Activated B cell treated with CpG ODN at 0.5 μM for 24 hours (primary cell): Measurements from ENCODE around the gene NFASC. TPM values are rescaled to one million over a fixed set of nuclear protein-coding genes. Genes with fewer than 3 reads are reported as not detected.

Source experiments
- ATAC-seq: fragments of 200-7000 bp; cut with Tn5 transposase; one replicate; pipeline ENCODE4 v1.10.0; 2021; ENCODE audit warnings: low read depth, mild to moderate bottlenecking, moderate library complexity
- CTCF ChIA-PET: fragments of 350-600 bp; sonication (Branson Sonifier 250); formaldehyde crosslinking; loops from one replicate; lab custom pipeline; 2021; ENCODE audit warnings: antibody characterized with exemption; lab: Charles Lee
- POLR2A ChIA-PET: fragments of 350-600 bp; sonication (Branson Sonifier 250); formaldehyde crosslinking; loops from one replicate; lab custom pipeline; 2021; ENCODE audit warnings: antibody characterized with exemption; lab: Charles Lee
- DNase-seq: peaks from one replicate; pipeline ENCODE4 v3.0.0; 2022
- H3K27ac Mint-ChIP-seq: one replicate; pipeline ENCODE4 v1.8.0; 2020; ENCODE audit warnings: mixed read lengths
- H3K27me3 Mint-ChIP-seq: one replicate; pipeline ENCODE4 v1.8.0; 2021; ENCODE audit warnings: mixed read lengths
- H3K36me3 Mint-ChIP-seq: one replicate; pipeline ENCODE4 v1.8.0; 2021; ENCODE audit warnings: low read depth, mixed read lengths
- H3K4me1 Mint-ChIP-seq: one replicate; pipeline ENCODE4 v1.8.0; 2021; ENCODE audit warnings: mixed read lengths
- H3K4me3 Mint-ChIP-seq: one replicate; pipeline ENCODE4 v1.8.0; 2020; ENCODE audit warnings: mild to moderate bottlenecking, mixed read lengths
- H3K9me3 Mint-ChIP-seq: one replicate; pipeline ENCODE4 v1.8.0; 2020; ENCODE audit warnings: mixed read lengths
- intact Hi-C: fragments of 100-400 bp; cut with micrococcal nuclease; formaldehyde crosslinking; loops from one replicate; pipeline ENCODE4 v1.15.1; 2024
- total RNA-seq: library from RNA; stranded (reverse); gene quantifications from 2 replicates; pipeline ENCODE4 v1.2.3, GENCODE V29; 2022
- TF ChIP-seq, protein P1 (sequence below): fragments of 200-600 bp; IDR thresholded peaks from one replicate; pipeline ENCODE4 v1.8.0; 2022; ENCODE audit warnings: antibody characterized with exemption, mild to moderate bottlenecking

The NFASC gene
- total RNA-seq, 1 donor from 2014 or later: 0.07 TPM

GRCh38 chr1:204853436-204853835 lies 17.2 kb upstream of the NFASC start:
- H3K9me3 Mint-ChIP-seq: no peaks in the 10 kb centered on the region
- POLR2A ChIA-PET: no interaction called here
- no peaks in the 10 kb centered on the region for H3K36me3 Mint-ChIP-seq
- no peak overlapping the region for H3K4me3 Mint-ChIP-seq
- H3K27ac Mint-ChIP-seq: no peak overlapping the region
- intact Hi-C loops: no loop called here
- DNase-seq: no peak
- H3K27me3 Mint-ChIP-seq: peaks cover 27% of the 10 kb centered on the region
- CTCF ChIA-PET: no interaction called here
- no peak for ATAC-seq
- TF ChIP-seq, protein P1, sequence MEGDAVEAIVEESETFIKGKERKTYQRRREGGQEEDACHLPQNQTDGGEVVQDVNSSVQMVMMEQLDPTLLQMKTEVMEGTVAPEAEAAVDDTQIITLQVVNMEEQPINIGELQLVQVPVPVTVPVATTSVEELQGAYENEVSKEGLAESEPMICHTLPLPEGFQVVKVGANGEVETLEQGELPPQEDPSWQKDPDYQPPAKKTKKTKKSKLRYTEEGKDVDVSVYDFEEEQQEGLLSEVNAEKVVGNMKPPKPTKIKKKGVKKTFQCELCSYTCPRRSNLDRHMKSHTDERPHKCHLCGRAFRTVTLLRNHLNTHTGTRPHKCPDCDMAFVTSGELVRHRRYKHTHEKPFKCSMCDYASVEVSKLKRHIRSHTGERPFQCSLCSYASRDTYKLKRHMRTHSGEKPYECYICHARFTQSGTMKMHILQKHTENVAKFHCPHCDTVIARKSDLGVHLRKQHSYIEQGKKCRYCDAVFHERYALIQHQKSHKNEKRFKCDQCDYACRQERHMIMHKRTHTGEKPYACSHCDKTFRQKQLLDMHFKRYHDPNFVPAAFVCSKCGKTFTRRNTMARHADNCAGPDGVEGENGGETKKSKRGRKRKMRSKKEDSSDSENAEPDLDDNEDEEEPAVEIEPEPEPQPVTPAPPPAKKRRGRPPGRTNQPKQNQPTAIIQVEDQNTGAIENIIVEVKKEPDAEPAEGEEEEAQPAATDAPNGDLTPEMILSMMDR: no peak
- no peaks in the 10 kb centered on the region for H3K4me1 Mint-ChIP-seq

- intact Hi-C loops: no loop called here
- Mint-ChIP-seq H3K9me3 (no peaks in the 10 kb centered on the region), H3K4me3 (no peak overlapping the region), H3K36me3 (no peaks in the 10 kb centered on the region), H3K27me3 (peaks cover 27% of the 10 kb centered on the region), H3K4me1 (no peaks in the 10 kb centered on the region), H3K27ac (no peak overlapping the region)
- TF ChIP-seq, protein P1: no peak
- ChIA-PET CTCF (no interaction called here), POLR2A (no interaction called here)
- DNase-seq: no peak
- no peak for ATAC-seq
Measured at GRCh38 chr1:204854286-204854685, 16.4 kb upstream of the NFASC start.

- no peak overlapping the region for H3K27ac Mint-ChIP-seq
- ChIA-PET CTCF (no interaction called here), POLR2A (no interaction called here)
- peaks cover 27% of the 10 kb centered on the region for H3K27me3 Mint-ChIP-seq
- H3K4me1 Mint-ChIP-seq: no peaks in the 10 kb centered on the region
- TF ChIP-seq, protein P1: no peak
- intact Hi-C loops: no loop called here
- ATAC-seq (no peak), DNase-seq (no peak)
- no peaks in the 10 kb centered on the region for H3K36me3 Mint-ChIP-seq
- no peak overlapping the region for H3K4me3 Mint-ChIP-seq
- peaks cover 5% of the 10 kb centered on the region for H3K9me3 Mint-ChIP-seq
Measured at GRCh38 chr1:204858363-204858821, 12.3 kb upstream of the NFASC start.

- H3K4me3 Mint-ChIP-seq: no peak overlapping the region
Measured at GRCh38 chr1:204859861-204860267, 10.8 kb upstream of the NFASC start.

DNA sequence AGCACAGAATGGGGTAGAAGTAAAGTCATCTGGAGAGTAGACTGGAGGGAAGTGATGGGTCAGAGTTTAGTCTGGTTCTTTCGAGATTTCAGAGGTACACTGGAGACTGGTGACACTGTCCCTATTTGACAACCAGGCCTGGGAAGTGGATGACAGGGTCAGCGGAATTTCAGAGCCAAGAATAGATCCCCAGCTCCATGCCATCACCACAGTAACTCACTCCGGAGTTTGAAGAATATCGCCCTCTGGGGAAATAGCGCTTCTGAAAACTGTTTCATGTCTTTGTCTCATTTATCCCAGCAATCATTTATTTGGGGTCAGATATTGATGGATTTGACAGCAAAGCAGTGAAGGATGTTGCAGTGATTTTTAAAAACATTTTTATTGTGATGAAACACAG lies 7.6 kb upstream of the NFASC start:
- no peak overlapping the region for H3K27ac Mint-ChIP-seq
- no peaks in the 10 kb centered on the region for H3K36me3 Mint-ChIP-seq
- ChIA-PET CTCF (no interaction called here), POLR2A (no interaction called here)
- intact Hi-C loops: no loop called here
- no peak overlapping the region for H3K4me3 Mint-ChIP-seq
- no peaks in the 10 kb centered on the region for H3K4me1 Mint-ChIP-seq
- TF ChIP-seq, protein P1: no peak
- DNase-seq (no peak), ATAC-seq (no peak)
- H3K27me3 Mint-ChIP-seq: peaks cover 18% of the 10 kb centered on the region
- H3K9me3 Mint-ChIP-seq: peaks cover 5% of the 10 kb centered on the region

More at GRCh38 chr1:204859861-204860267, 10.8 kb upstream of the NFASC start:
- CTCF ChIA-PET: no interaction called here
- H3K4me1 Mint-ChIP-seq: no peaks in the 10 kb centered on the region
- H3K27me3 Mint-ChIP-seq: peaks cover 25% of the 10 kb centered on the region
- intact Hi-C loops: no loop called here
- POLR2A ChIA-PET: no interaction called here
- TF ChIP-seq, protein P1: no peak
- no peak for ATAC-seq
- H3K27ac Mint-ChIP-seq: no peak overlapping the region
- no peak for DNase-seq
- H3K9me3 Mint-ChIP-seq: peaks cover 5% of the 10 kb centered on the region
- H3K36me3 Mint-ChIP-seq: no peaks in the 10 kb centered on the region
